WERI-Rb-1 (cell line): Measurements from ENCODE around the gene TGOLN2.
"Not testable (repeated sequence)": the region's sequence is repeated elsewhere in the genome, so short reads cannot be mapped to it uniquely, and the experiment has no call there.

Source experiments
- DNase-seq: peaks from one replicate; pipeline ENCODE4 v3.0.0-alpha.2; 2020
- H3K27ac ChIP-seq: fragments of 250-450 bp; sonication (Bioruptor Pico); 2 replicates; pipeline ENCODE4 v1.5.1; 2020; ENCODE audit warnings: mild to moderate bottlenecking, moderate library complexity
- H3K27me3 ChIP-seq: fragments of 250-450 bp; sonication (Bioruptor Pico); 2 replicates; pipeline ENCODE4 v1.5.1; 2021; ENCODE audit warnings: mild to moderate bottlenecking, low read depth, moderate library complexity; ENCODE audit not compliant: insufficient read depth, severe bottlenecking
- H3K36me3 ChIP-seq: fragments of 250-450 bp; sonication (Bioruptor Pico); 2 replicates; pipeline ENCODE4 v1.5.1; 2020; ENCODE audit warnings: mild to moderate bottlenecking, moderate library complexity
- H3K4me3 ChIP-seq: 2 replicates; pipeline ENCODE4 v1.5.1; 2011; ENCODE audit warnings: low read depth, mild to moderate bottlenecking, control low read depth, low read length
- H3K9me3 ChIP-seq: fragments of 250-450 bp; sonication (Bioruptor Pico); 2 replicates; pipeline ENCODE4 v1.5.1; 2021; ENCODE audit warnings: mild to moderate bottlenecking, moderate library complexity; ENCODE audit not compliant: severe bottlenecking
- CTCF ChIP-seq: IDR thresholded peaks from 2 replicates; pipeline ENCODE4 v1.5.1; 2011; ENCODE audit warnings: low read depth, mild to moderate bottlenecking, control low read depth, inconsistent platforms, low read length

TGOLN2 gene

GRCh38 chr2:85323351-85323987, 4.3 kb downstream of the TGOLN2 start:
- no peak for TF ChIP-seq CTCF
- H3K4me3 ChIP-seq, result no peak overlapping the region
- peaks cover 79% of the 10 kb centered on the region for H3K36me3 ChIP-seq

DNA sequence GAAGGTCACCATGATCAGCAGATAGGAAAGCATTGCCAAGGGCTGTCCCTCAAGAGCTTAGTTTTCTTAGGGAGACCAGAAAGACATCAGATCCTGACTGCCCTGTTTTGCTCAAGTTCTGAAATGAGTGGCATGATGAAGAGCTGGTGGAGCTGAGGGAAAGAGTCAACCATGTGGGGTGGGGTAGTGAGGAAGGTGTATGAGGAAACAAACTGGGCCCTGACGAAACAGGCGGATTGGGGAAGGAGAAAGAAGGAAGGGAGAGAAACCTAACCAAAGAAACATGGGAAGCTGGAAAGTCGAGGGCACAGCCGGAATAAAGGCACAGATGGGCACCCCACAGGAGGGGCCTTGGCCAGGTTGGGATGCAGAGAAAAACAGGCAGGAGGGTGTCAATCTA, 8.0 kb downstream of the TGOLN2 start:
- no peak for DNase-seq
- Histone ChIP-seq H3K36me3 (peaks cover 72% of the 10 kb centered on the region), H3K27me3 (no peaks in the 10 kb centered on the region), H3K4me3 (no peak overlapping the region), H3K9me3 (no peaks in the 10 kb centered on the region), H3K27ac (no peak overlapping the region)
- no peak for TF ChIP-seq CTCF

More at GRCh38 chr2:85323351-85323987, 4.3 kb downstream of the TGOLN2 start:
- Histone ChIP-seq H3K9me3 (no peaks in the 10 kb centered on the region), H3K27ac (no peak overlapping the region), H3K27me3 (no peaks in the 10 kb centered on the region)
- DNase-seq, result no peak

DNA sequence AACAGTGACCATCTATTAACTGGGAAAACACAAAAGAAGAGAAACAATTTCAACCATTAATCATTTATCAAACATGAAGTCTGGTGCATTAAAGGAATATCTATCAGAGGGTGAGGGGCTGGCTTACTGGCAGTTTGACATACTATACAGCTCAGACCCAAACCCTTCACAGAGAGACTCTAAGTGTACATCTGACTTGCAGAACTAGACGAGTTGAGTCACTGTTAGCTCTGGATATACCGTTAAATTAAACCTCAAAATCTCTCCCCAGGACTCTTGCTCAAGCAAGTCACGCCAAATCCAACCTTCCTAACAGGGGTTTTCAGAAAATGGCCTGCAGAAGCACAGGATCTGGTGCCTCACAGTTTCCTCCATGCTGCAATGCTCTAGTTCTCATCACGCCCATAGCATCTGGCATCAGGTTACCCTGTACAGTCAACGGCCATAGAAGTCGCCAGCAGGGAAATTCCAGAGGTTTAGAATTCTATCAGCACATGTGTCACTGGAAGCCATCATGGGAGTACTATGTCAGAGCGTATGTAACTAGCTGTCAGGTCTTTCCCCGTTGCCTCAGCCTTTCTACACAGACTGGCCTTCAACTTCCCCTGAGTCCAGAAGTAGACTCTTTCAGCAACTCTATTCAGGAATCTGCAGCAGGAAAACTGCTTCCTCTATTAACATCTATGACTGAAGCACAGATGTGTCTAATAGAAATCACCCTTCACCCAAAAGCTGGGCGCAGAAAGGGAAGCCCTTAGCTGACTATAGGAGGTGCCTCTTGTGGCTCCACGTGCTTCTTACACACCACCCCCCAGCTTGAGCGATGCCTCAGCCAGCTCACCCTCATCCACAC, 9.3 kb downstream of the TGOLN2 start:
- TF ChIP-seq CTCF, result no peak
- Histone ChIP-seq H3K27me3 (no peaks in the 10 kb centered on the region), H3K36me3 (peaks cover 58% of the 10 kb centered on the region), H3K4me3 (no peak overlapping the region), H3K27ac (no peak overlapping the region), H3K9me3 (no peaks in the 10 kb centered on the region)
- DNase-seq, result no peak

DNA sequence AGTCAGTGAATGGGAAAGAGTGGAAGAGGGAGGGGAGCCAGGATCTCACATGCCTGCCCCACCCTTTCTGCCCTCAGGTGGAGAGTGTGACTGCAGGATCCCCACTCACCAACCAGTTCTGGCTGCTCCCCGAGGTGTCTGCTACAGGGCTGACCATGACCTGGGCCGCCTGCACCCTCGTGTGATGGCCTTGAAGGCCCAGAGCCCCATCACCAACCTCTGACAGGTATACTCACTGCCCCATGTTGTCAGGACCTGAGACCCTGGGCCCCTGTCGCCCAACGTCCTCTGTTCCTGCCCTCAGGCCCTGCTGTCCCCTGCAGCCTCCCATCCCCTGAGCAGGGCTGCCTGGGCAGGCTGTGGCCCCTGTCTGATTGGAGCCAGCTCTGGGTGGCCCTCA, 11.9 kb downstream of the TGOLN2 start:
- H3K4me3 ChIP-seq, DNase-seq, H3K27ac ChIP-seq, H3K27me3 ChIP-seq, H3K9me3 ChIP-seq: not testable (repeated sequence)
- H3K36me3 ChIP-seq, result peaks cover 35% of the 10 kb centered on the region

- peaks cover 24% of the 10 kb centered on the region for H3K36me3 ChIP-seq
- H3K27me3 ChIP-seq, result no peaks in the 10 kb centered on the region
- no peak overlapping the region for H3K27ac ChIP-seq
- H3K4me3 ChIP-seq, result no peak overlapping the region
- no peak for TF ChIP-seq CTCF
- no peak for DNase-seq
- no peaks in the 10 kb centered on the region for H3K9me3 ChIP-seq
Observed at GRCh38 chr2:85314884-85315242, 12.9 kb downstream of the TGOLN2 start.

GRCh38 chr2:85312404-85312803, 15.4 kb downstream of the TGOLN2 start:
- DNase-seq, result no peak
- Histone ChIP-seq H3K27ac (no peak overlapping the region), H3K36me3 (peaks cover 6% of the 10 kb centered on the region), H3K9me3 (no peaks in the 10 kb centered on the region), H3K4me3 (no peak overlapping the region), H3K27me3 (no peaks in the 10 kb centered on the region)
- no peak for TF ChIP-seq CTCF
